GM10248 (cell line): ENCODE results near the gene FOXK1.

ENCODE experiments used
- CTCF ChIA-PET: fragments of 300-600 bp; sonication (Branson Sonifier 250); formaldehyde crosslinking; extraction: SDS; loops from one replicate; lab custom pipeline; 2021; ENCODE audit warnings: antibody characterized with exemption; lab: Yijun Ruan, JAX
- POLR2A ChIA-PET: fragments of 350-650 bp; sonication (Branson Sonifier 250); formaldehyde crosslinking; extraction: SDS; loops from one replicate; lab custom pipeline; 2020; ENCODE audit warnings: antibody characterized with exemption; lab: Yijun Ruan, JAX
- DNase-seq: peaks from one replicate; pipeline ENCODE4 v3.0.0; 2012; ENCODE audit errors: extremely low spot score
- CTCF ChIP-seq: IDR thresholded peaks from 2 replicates; pipeline ENCODE4 v1.5.1; 2012; ENCODE audit warnings: mild to moderate bottlenecking, low read depth; ENCODE audit errors: extremely low read depth, missing control alignments, control extremely low read depth

Gene FOXK1

GRCh38 chr7:4774658-4775249 is 92.7 kb downstream of the FOXK1 start:
- ChIA-PET POLR2A (interaction anchor here (0.7 to 1.9 kb wide), 7 partner anchors 10 to 592 kb away, joined by 3 to 9 read pairs (median 5); no protein-coding TSS in a partner anchor), CTCF (interaction anchor here (1.0 to 3.4 kb wide), 8 partner anchors 11 to 310 kb away, joined by 3 to 35 read pairs (median 4); no protein-coding TSS in a partner anchor)
- no peak for TF ChIP-seq CTCF
- peak; percentile 55 for DNase-seq

GRCh38 chr7:4775250-4775847 is 93.3 kb downstream of the FOXK1 start, which contains the start of gene AP5Z1:
Gene AP5Z1 (plus strand): TSS chr7:4775623. CDS start chr7:4775716, 93 bp downstream.
- ChIA-PET POLR2A (interaction anchor here (0.7 to 1.9 kb wide), 7 partner anchors 9 to 591 kb away, joined by 3 to 9 read pairs (median 5); no protein-coding TSS in a partner anchor), CTCF (interaction anchor here (0.9 to 3.4 kb wide), 10 partner anchors 11 to 310 kb away, joined by 3 to 35 read pairs (median 4); no protein-coding TSS in a partner anchor)
- DNase-seq, result peak; percentile 99
- no peak for TF ChIP-seq CTCF

GRCh38 chr7:4775848-4776623 is 93.9 kb downstream of the FOXK1 start:
- no peak for TF ChIP-seq CTCF
- DNase-seq, result no peak
- ChIA-PET POLR2A (interaction anchor here (0.7 to 1.9 kb wide), 7 partner anchors 13 to 925 kb away, joined by 3 to 6 read pairs (median 5); no protein-coding TSS in a partner anchor), CTCF (interaction anchor here (0.9 to 3.4 kb wide), 8 partner anchors 11 to 135 kb away, joined by 3 to 35 read pairs (median 4); no protein-coding TSS in a partner anchor)

GRCh38 chr7:4779118-4779517 is 97.0 kb downstream of the FOXK1 start:
- CTCF ChIA-PET, result interaction anchor here (1.0 to 1.4 kb wide), 3 partner anchors 10 to 14 kb away, joined by 3 to 5 read pairs (median 3); no protein-coding TSS in a partner anchor
- POLR2A ChIA-PET, result no interaction called here
- no peak for TF ChIP-seq CTCF
- no peak for DNase-seq

- ChIA-PET POLR2A (no interaction called here), CTCF (interaction anchor here (0.9 to 4.1 kb wide), 2 partner anchors 11 to 29 kb away, joined by 3 to 24 read pairs; no protein-coding TSS in a partner anchor)
- DNase-seq, result no peak
- TF ChIP-seq CTCF, result no peak
These were observed 99.4 kb downstream of the FOXK1 start for GRCh38 chr7:4781366-4782069.
